Liver (tissue), 9 donors: ENCODE results near the gene MB21D2. TPM values are rescaled to one million over a fixed set of nuclear protein-coding genes. Genes with fewer than 3 reads are reported as not detected.

Experiments used
- DNase-seq: peaks from one replicate; pipeline ENCODE4 v3.0.0-alpha.2; 2017; ENCODE audit warnings: low spot score
- H3K27ac ChIP-seq, 2 donors: one replicate each; pipeline ENCODE4 v1.7.0; 2013; ENCODE audit warnings: inconsistent platforms in 2 of 2, low read length in 2 of 2, control low read depth in 1 of 2, low read depth in 1 of 2, mild to moderate bottlenecking in 1 of 2
- H3K27me3 ChIP-seq, 4 donors: one replicate each; pipeline versions ENCODE4 v1.6.1 to v1.7.0; 2013; ENCODE audit warnings: low read length in 3 of 4, inconsistent platforms in 1 of 4, mild to moderate bottlenecking in 1 of 4, moderate library complexity in 1 of 4; ENCODE audit not compliant: control insufficient read depth in 4 of 4, insufficient read depth in 4 of 4
- H3K36me3 ChIP-seq, 4 donors: one replicate each; pipeline versions ENCODE4 v1.6.1 to v1.7.0; 2013; ENCODE audit warnings: low read length in 3 of 4, mild to moderate bottlenecking in 3 of 4, low read depth in 1 of 4, moderate library complexity in 1 of 4; ENCODE audit not compliant: control insufficient read depth in 4 of 4, insufficient read depth in 3 of 4
- H3K4me1 ChIP-seq, 4 donors: one replicate each; pipeline versions ENCODE4 v1.6.1 to v1.7.0; 2013; ENCODE audit warnings: low read length in 3 of 4, mild to moderate bottlenecking in 3 of 4, moderate library complexity in 1 of 4; ENCODE audit not compliant: control insufficient read depth in 4 of 4, insufficient read depth in 4 of 4
- H3K4me3 ChIP-seq, 3 donors: one replicate each; pipeline versions ENCODE4 v1.6.1 to v1.7.0; 2013; ENCODE audit warnings: low read length in 3 of 3, control low read depth in 1 of 3, low read depth in 1 of 3, mild to moderate bottlenecking in 1 of 3
- H3K9ac ChIP-seq, 2 donors: one replicate each; pipeline ENCODE4 v1.7.0; 2013; ENCODE audit warnings: low read length in 2 of 2, mild to moderate bottlenecking in 2 of 2, moderate library complexity in 2 of 2, control low read depth in 1 of 2, low read depth in 1 of 2
- H3K9me3 ChIP-seq, 4 donors: one replicate each; pipeline versions ENCODE4 v1.6.1 to v1.7.0; 2013; ENCODE audit warnings: low read length in 3 of 4; ENCODE audit not compliant: control insufficient read depth in 4 of 4
- EGR1 ChIP-seq, 2 donors: IDR thresholded peaks; 2 replicates each; pipeline ENCODE4 v1.6.1; 2016 to 2018; ENCODE audit warnings: antibody characterized with exemption in 2 of 2, low read depth in 2 of 2
- FOXA1 ChIP-seq: IDR thresholded peaks from 2 replicates; pipeline ENCODE4 v1.6.1; 2016; ENCODE audit warnings: antibody characterized with exemption
- FOXA2 ChIP-seq: IDR thresholded peaks from 2 replicates; pipeline ENCODE4 v1.6.1; 2016; ENCODE audit warnings: antibody characterized with exemption
- GABPA ChIP-seq, 2 donors: IDR thresholded peaks in 1 of 2; conservative IDR thresholded peaks in 1 of 2; 2 replicates each; pipeline ENCODE4 v1.6.1; 2016; ENCODE audit warnings: antibody characterized with exemption in 2 of 2, mild to moderate bottlenecking in 1 of 2, moderate library complexity in 1 of 2
- HNF4A ChIP-seq, 2 donors: conservative IDR thresholded peaks; 2 replicates each; pipeline ENCODE4 v1.6.1; 2016; ENCODE audit warnings: antibody characterized with exemption in 2 of 2, mild to moderate bottlenecking in 2 of 2
- HNF4G ChIP-seq: IDR thresholded peaks from 2 replicates; pipeline ENCODE4 v1.6.1; 2016; ENCODE audit warnings: antibody characterized with exemption
- JUND ChIP-seq, 2 donors: IDR thresholded peaks; 2 replicates each; pipeline ENCODE4 v1.6.1; 2016; ENCODE audit warnings: antibody characterized with exemption in 2 of 2
- NR2F2 ChIP-seq: IDR thresholded peaks from 2 replicates; pipeline ENCODE4 v1.6.1; 2016; ENCODE audit warnings: antibody characterized with exemption
- RAD21 ChIP-seq, 2 donors: IDR thresholded peaks; 2 replicates each; pipeline ENCODE4 v1.6.1; 2016; ENCODE audit warnings: antibody characterized with exemption in 2 of 2, mild to moderate bottlenecking in 2 of 2
- REST ChIP-seq: IDR thresholded peaks from 2 replicates; pipeline ENCODE4 v1.6.1; 2016; ENCODE audit warnings: antibody characterized with exemption, mild to moderate bottlenecking
- RXRA ChIP-seq, 2 donors: IDR thresholded peaks; 2 replicates each; pipeline ENCODE4 v1.6.1; 2017 to 2018; ENCODE audit warnings: antibody characterized with exemption in 2 of 2, mild to moderate bottlenecking in 1 of 2
- SP1 ChIP-seq: IDR thresholded peaks from 2 replicates; pipeline ENCODE4 v1.6.1; 2018; ENCODE audit warnings: antibody characterized with exemption, mild to moderate bottlenecking
- TAF1 ChIP-seq: conservative IDR thresholded peaks from 2 replicates; pipeline ENCODE4 v1.6.1; 2016; ENCODE audit warnings: antibody characterized with exemption, mild to moderate bottlenecking
- YY1 ChIP-seq: IDR thresholded peaks from 2 replicates; pipeline ENCODE4 v1.6.1; 2016; ENCODE audit warnings: antibody characterized with exemption, mild to moderate bottlenecking
- WGBS: extraction: QIAGEN DNeasy Blood & Tissue Kit; methylation state at CpG from one replicate; pipeline ENCODE4 v1.1.7; 2013; 5-methylcytosine and 5-hydroxymethylcytosine counted together
- polyA plus RNA-seq, 2 donors: library from polyadenylated mRNA; stranded (reverse) in 1 of 2; unstranded in 1 of 2; fragments of 200-250 nt in 1 of 2; fragments of >200 nt in 1 of 2; fragmentation: Nextera tagmentation in 1 of 2; extraction: Ambion mirVana in 1 of 2; gene quantifications; one replicate each; pipeline versions ENCODE4 v1.2.1 to v1.2.3, GENCODE V29; 2013 to 2015
- total RNA-seq, 2 donors: library from RNA; depleted of rRNA; stranded (reverse); fragments of >200 nt; gene quantifications; one replicate each; pipeline ENCODE4 v1.2.3, GENCODE V29; 2014
- TF ChIP-seq, protein P1 (sequence below): IDR thresholded peaks from 2 replicates; pipeline ENCODE4 v1.6.1; 2016; ENCODE audit warnings: antibody characterized with exemption
- donor health status: healthy.
- donor health status: healthy.
- donor health status: healthy.
- donor health status: healthy.
- donor health status: healthy.

The MB21D2 gene
- total and polyA plus RNA-seq, 4 donors, result 0.13 to 1.9 (median 0.46) TPM

DNA sequence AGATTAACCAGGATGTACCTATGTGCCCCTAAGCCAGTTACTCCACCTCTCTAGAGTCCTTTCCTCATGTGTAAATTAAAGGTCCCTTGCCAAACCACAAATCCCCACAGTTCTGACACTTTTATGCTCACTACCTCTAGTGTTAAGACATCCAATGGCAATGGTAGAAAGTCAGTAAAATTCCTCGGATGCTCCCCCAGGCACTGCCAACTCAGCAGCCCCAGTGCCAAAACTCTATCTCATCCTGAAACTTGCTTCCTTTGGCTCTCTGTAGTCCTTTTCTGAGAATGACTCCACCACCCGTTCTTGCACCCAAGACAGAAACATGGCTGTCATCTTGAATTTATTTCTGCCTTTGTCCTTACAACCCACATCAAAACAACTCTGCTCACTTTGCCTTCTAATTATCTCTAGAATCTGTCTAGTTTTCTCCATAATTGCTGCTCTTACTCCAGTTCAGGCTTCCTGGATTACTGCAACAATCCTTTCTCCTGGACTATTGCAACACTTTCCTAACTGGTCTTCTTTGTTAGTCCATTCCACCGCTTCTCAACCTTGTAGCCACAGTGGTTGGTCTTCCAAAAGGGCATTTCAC is 41.6 kb downstream of the MB21D2 start (continued):
- TF ChIP-seq HNF4G, result no peak
- TF ChIP-seq FOXA2, result no peak
- TF ChIP-seq TAF1, result no peak
- TF ChIP-seq RXRA (IDR thresholded peaks at IDR 0.05), result no peak
- TF ChIP-seq NR2F2, result no peak

DNA sequence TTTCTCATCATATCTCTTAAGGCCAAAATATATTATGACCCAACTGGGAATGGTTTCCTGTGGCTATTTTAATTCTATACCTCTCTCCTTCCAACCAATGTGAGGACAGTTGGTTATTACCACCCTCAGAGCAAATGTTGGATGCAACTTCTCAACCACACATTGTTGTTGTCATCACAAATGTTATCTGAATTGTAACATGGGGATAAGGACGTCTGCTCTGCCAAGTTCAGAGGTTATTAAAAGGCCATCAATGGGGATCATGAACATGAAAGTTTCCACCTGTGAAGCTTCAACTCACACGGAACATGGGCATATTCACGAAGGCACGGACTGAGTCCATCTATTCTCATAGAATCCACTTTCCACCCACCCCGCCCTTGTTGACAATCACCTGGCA is 46.8 kb downstream of the MB21D2 start:
- Histone ChIP-seq H3K9me3 (no peaks in the 10 kb centered on the region), H3K4me3 (no peak overlapping the region), H3K27ac (no peak overlapping the region), H3K27me3 (peaks cover 0 to 5% (median 0%) of the 10 kb centered on the region in 4 donors), H3K36me3 (no peaks in the 10 kb centered on the region), H3K9ac (no peak overlapping the region), H3K4me1 (peaks cover 0 to 3% (median 1%) of the 10 kb centered on the region in 4 donors)
- no peak for DNase-seq
- 87% methylated on average over 5 of the region's 5 CpGs for WGBS
- TF ChIP-seq HNF4G, result no peak
- TF ChIP-seq JUND (IDR thresholded peaks at IDR 0.05), result no peak
- no peak for TF ChIP-seq FOXA2
- no peak for TF ChIP-seq RXRA (IDR thresholded peaks at IDR 0.05)
- no peak for TF ChIP-seq HNF4A (conservative IDR thresholded peaks at IDR 0.05)
- no peak for TF ChIP-seq YY1
- TF ChIP-seq SP1, result no peak
- TF ChIP-seq FOXA1, result no peak

GRCh38 chr3:192869131-192870031 is 48.3 kb downstream of the MB21D2 start:
- Histone ChIP-seq H3K36me3 (no peaks in the 10 kb centered on the region), H3K4me3 (no peak overlapping the region), H3K27ac (peak overlapping the region in 1 of 2 donors; percentile 67), H3K9me3 (no peaks in the 10 kb centered on the region), H3K9ac (no peak overlapping the region), H3K27me3 (peaks cover 0 to 5% (median 0%) of the 10 kb centered on the region in 4 donors), H3K4me1 (peaks cover 0 to 3% (median 1%) of the 10 kb centered on the region in 4 donors)
- DNase-seq, result no peak
- WGBS, result 70% methylated on average over 4 of the region's 4 CpGs
- TF ChIP-seq RXRA (IDR thresholded peaks at IDR 0.05) (no peak), HNF4A (conservative IDR thresholded peaks at IDR 0.05) (peak in 1 of 2 donors; percentile 11), JUND (IDR thresholded peaks at IDR 0.05) (peak in 1 of 2 donors; percentile 18)
- TF ChIP-seq, protein P1, sequence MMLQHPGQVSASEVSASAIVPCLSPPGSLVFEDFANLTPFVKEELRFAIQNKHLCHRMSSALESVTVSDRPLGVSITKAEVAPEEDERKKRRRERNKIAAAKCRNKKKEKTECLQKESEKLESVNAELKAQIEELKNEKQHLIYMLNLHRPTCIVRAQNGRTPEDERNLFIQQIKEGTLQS, result peak; percentile 41

- Histone ChIP-seq H3K27ac (peak overlapping the region in 1 of 2 donors; percentile 16), H3K4me1 (peaks cover 0 to 3% (median 1%) of the 10 kb centered on the region in 4 donors), H3K4me3 (no peak overlapping the region), H3K9me3 (no peaks in the 10 kb centered on the region), H3K27me3 (peaks cover 0 to 5% (median 0%) of the 10 kb centered on the region in 4 donors), H3K36me3 (no peaks in the 10 kb centered on the region), H3K9ac (no peak overlapping the region)
- TF ChIP-seq RAD21 (IDR thresholded peaks at IDR 0.05) (peak in 1 of 2 donors; percentile 11), GABPA (IDR thresholded peaks at IDR 0.05 in 1 of 2, conservative IDR thresholded peaks at IDR 0.05 in 1 of 2) (peak in 1 of 2 donors; percentile 15), RXRA (IDR thresholded peaks at IDR 0.05) (peak in 1 of 2 donors; percentile 10), EGR1 (IDR thresholded peaks at IDR 0.05; ENCODE audit: low read depth in 2 of 2) (no peak), YY1 (peak; percentile 10), FOXA1 (no peak), REST (peak; percentile 18), FOXA2 (no peak), SP1 (peak; percentile 22), JUND (IDR thresholded peaks at IDR 0.05) (no peak)
- TF ChIP-seq, protein P1, result no peak
- WGBS, result 83% methylated on average over 4 of the region's 4 CpGs
- DNase-seq, result no peak
Observed at GRCh38 chr3:192867645-192868044, 50.0 kb downstream of the MB21D2 start.
